Stimulated activated naive B cell treated with anti-CD40 and anti-IgM and Interleukin-4, amounts not matched to agents 10 μg/mL and 1 μg/mL and 100 μg/mL, for 72 hours (primary cell): Measurements from ENCODE around the gene PRMT5.
"Not testable (repeated sequence)": the region's sequence is repeated elsewhere in the genome, so short reads cannot be mapped to it uniquely, and the experiment has no call there.

Experiments
- ATAC-seq, 2 donors: fragments of 150-1000 bp; cut with Tn5 transposase; replicated peaks; 2 replicates each; pipeline ENCODE4 v1.10.0; 2021; ENCODE audit warnings: moderate library complexity in 1 of 2
- DNase-seq: peaks from one replicate; pipeline ENCODE4 v3.0.0; 2021
- H3K27ac Mint-ChIP-seq: one replicate; pipeline ENCODE4 v1.8.0; 2022; ENCODE audit warnings: mild to moderate bottlenecking, mixed read lengths
- H3K27me3 Mint-ChIP-seq, 2 donors: one replicate each; pipeline ENCODE4 v1.8.0; 2022; ENCODE audit warnings: mixed read lengths in 2 of 2
- H3K36me3 Mint-ChIP-seq, 2 donors: one replicate each; pipeline ENCODE4 v1.8.0; 2022; ENCODE audit warnings: mixed read lengths in 2 of 2, mild to moderate bottlenecking in 1 of 2
- H3K4me1 Mint-ChIP-seq, 2 donors: one replicate each; pipeline ENCODE4 v1.8.0; 2022; ENCODE audit warnings: mixed read lengths in 2 of 2, mild to moderate bottlenecking in 1 of 2
- H3K4me3 Mint-ChIP-seq, 2 donors: one replicate each; pipeline ENCODE4 v1.8.0; 2022; ENCODE audit warnings: mild to moderate bottlenecking in 2 of 2, mixed read lengths in 2 of 2, moderate library complexity in 1 of 2
- H3K9me3 Mint-ChIP-seq, 2 donors: one replicate each; pipeline ENCODE4 v1.8.0; 2022; ENCODE audit warnings: mixed read lengths in 2 of 2, mild to moderate bottlenecking in 1 of 2

PRMT5 gene

GRCh38 chr14:22920697-22921096 is 8.5 kb downstream of the PRMT5 start:
- peaks cover 47 to 53% of the 10 kb centered on the region in 2 donors for H3K36me3 Mint-ChIP-seq

GRCh38 chr14:22919601-22919921 is 9.6 kb downstream of the PRMT5 start:
- Mint-ChIP-seq H3K36me3 (peaks cover 43 to 49% of the 10 kb centered on the region in 2 donors), H3K9me3 (no peaks in the 10 kb centered on the region), H3K4me1 (peaks cover 16 to 51% of the 10 kb centered on the region in 2 donors), H3K4me3 (peak overlapping the region; percentile 96 to 99), H3K27ac (peak overlapping the region; percentile 100), H3K27me3 (no peaks in the 10 kb centered on the region)
- ATAC-seq (peak; percentile 2), DNase-seq (no peak)

More at GRCh38 chr14:22920697-22921096, 8.5 kb downstream of the PRMT5 start:
- Mint-ChIP-seq H3K4me3 (no peak overlapping the region), H3K9me3 (no peaks in the 10 kb centered on the region), H3K27me3 (no peaks in the 10 kb centered on the region), H3K4me1 (peaks cover 16 to 43% of the 10 kb centered on the region in 2 donors), H3K27ac (peak overlapping the region; percentile 51)
- DNase-seq, result no peak
- ATAC-seq, result no peak

- H3K4me1 Mint-ChIP-seq, result peaks cover 16 to 46% of the 10 kb centered on the region in 2 donors
- H3K9me3 Mint-ChIP-seq, result no peaks in the 10 kb centered on the region
- H3K36me3 Mint-ChIP-seq, result peaks cover 38 to 43% of the 10 kb centered on the region in 2 donors
- ATAC-seq (peak; percentile 91 to 95), DNase-seq (peak; percentile 99)
- peak within 1 kb of the TSS; percentile 100 for H3K27ac Mint-ChIP-seq
- H3K4me3 Mint-ChIP-seq, result peak within 1 kb of the TSS; percentile 96 to 99
- no peaks in the 10 kb centered on the region for H3K27me3 Mint-ChIP-seq
Measured at GRCh38 chr14:22918804-22919600, 10.2 kb downstream of the PRMT5 start, which contains the start of gene RBM23. Gene RBM23 (minus strand): TSS chr14:22919149.

- no peaks in the 10 kb centered on the region for H3K27me3 Mint-ChIP-seq
- no peaks in the 10 kb centered on the region for H3K9me3 Mint-ChIP-seq
- H3K4me1 Mint-ChIP-seq, result peaks cover 19 to 62% of the 10 kb centered on the region in 2 donors
- H3K4me3 Mint-ChIP-seq, result no peak overlapping the region
- H3K36me3 Mint-ChIP-seq, result peaks cover 28 to 30% of the 10 kb centered on the region in 2 donors
- no peak for DNase-seq
- H3K27ac Mint-ChIP-seq, result no peak overlapping the region
- ATAC-seq, result no peak
Measured at GRCh38 chr14:22915886-22916521, 13.2 kb downstream of the PRMT5 start.

- not testable (repeated sequence) for ATAC-seq, H3K9me3 Mint-ChIP-seq, DNase-seq, H3K27ac Mint-ChIP-seq, H3K27me3 Mint-ChIP-seq, H3K4me3 Mint-ChIP-seq
- peaks cover 18 to 55% of the 10 kb centered on the region in 2 donors for H3K4me1 Mint-ChIP-seq
- peaks cover 25 to 33% of the 10 kb centered on the region in 2 donors for H3K36me3 Mint-ChIP-seq
Measured at GRCh38 chr14:22914836-22915235, 14.3 kb downstream of the PRMT5 start.

GRCh38 chr14:22910916-22911315 is 18.3 kb downstream of the PRMT5 start:
- Mint-ChIP-seq H3K4me1 (peaks cover 11 to 35% of the 10 kb centered on the region in 2 donors), H3K9me3 (no peaks in the 10 kb centered on the region), H3K27me3 (no peaks in the 10 kb centered on the region), H3K36me3 (peaks cover 25 to 32% of the 10 kb centered on the region in 2 donors), H3K27ac (no peak overlapping the region), H3K4me3 (no peak overlapping the region)
- DNase-seq (no peak), ATAC-seq (no peak)

GRCh38 chr14:22908601-22909000 is 20.6 kb downstream of the PRMT5 start:
- peaks cover 11 to 26% of the 10 kb centered on the region in 2 donors for H3K4me1 Mint-ChIP-seq
- peaks cover 41 to 42% of the 10 kb centered on the region in 2 donors for H3K36me3 Mint-ChIP-seq
- no peaks in the 10 kb centered on the region for H3K27me3 Mint-ChIP-seq
- ATAC-seq (no peak), DNase-seq (no peak)
- H3K4me3 Mint-ChIP-seq, result no peak overlapping the region
- no peak overlapping the region for H3K27ac Mint-ChIP-seq
- H3K9me3 Mint-ChIP-seq, result no peaks in the 10 kb centered on the region

- Mint-ChIP-seq H3K36me3 (peaks cover 38 to 40% of the 10 kb centered on the region in 2 donors), H3K9me3 (no peaks in the 10 kb centered on the region), H3K4me3 (no peak overlapping the region), H3K27ac (no peak overlapping the region), H3K4me1 (peaks cover 9 to 20% of the 10 kb centered on the region in 2 donors), H3K27me3 (no peaks in the 10 kb centered on the region)
- DNase-seq, result no peak
- ATAC-seq, result no peak
Measured at GRCh38 chr14:22907429-22907828, 21.7 kb downstream of the PRMT5 start.

- Mint-ChIP-seq H3K4me3 (no peak overlapping the region), H3K4me1 (peaks cover 4 to 7% of the 10 kb centered on the region in 2 donors), H3K36me3 (peaks cover 43% of the 10 kb centered on the region in 2 donors), H3K27ac (no peak overlapping the region), H3K27me3 (no peaks in the 10 kb centered on the region), H3K9me3 (no peaks in the 10 kb centered on the region)
- ATAC-seq (no peak), DNase-seq (no peak)
Measured at GRCh38 chr14:22906073-22906472, 23.1 kb downstream of the PRMT5 start.

GRCh38 chr14:22905627-22906026 is 23.5 kb downstream of the PRMT5 start:
- no peak overlapping the region for H3K27ac Mint-ChIP-seq
- H3K4me1 Mint-ChIP-seq, result peaks cover 6 to 11% of the 10 kb centered on the region in 2 donors
- H3K4me3 Mint-ChIP-seq, result no peak overlapping the region
- H3K27me3 Mint-ChIP-seq, result no peaks in the 10 kb centered on the region
- no peaks in the 10 kb centered on the region for H3K9me3 Mint-ChIP-seq
- no peak for DNase-seq
- peaks cover 45 to 46% of the 10 kb centered on the region in 2 donors for H3K36me3 Mint-ChIP-seq
- ATAC-seq, result no peak

- peaks cover 3 to 10% of the 10 kb centered on the region in 2 donors for H3K4me1 Mint-ChIP-seq
- H3K4me3 Mint-ChIP-seq, result no peak overlapping the region
- H3K9me3 Mint-ChIP-seq, result no peaks in the 10 kb centered on the region
- no peak for DNase-seq
- no peaks in the 10 kb centered on the region for H3K27me3 Mint-ChIP-seq
- no peak overlapping the region for H3K27ac Mint-ChIP-seq
- ATAC-seq, result no peak
- H3K36me3 Mint-ChIP-seq, result peaks cover 35 to 37% of the 10 kb centered on the region in 2 donors
Measured at GRCh38 chr14:22903742-22904087, 25.5 kb downstream of the PRMT5 start.

GRCh38 chr14:22901799-22902198 is 27.4 kb downstream of the PRMT5 start:
- peaks cover 39 to 44% of the 10 kb centered on the region in 2 donors for H3K36me3 Mint-ChIP-seq
- no peak for DNase-seq
- no peak for ATAC-seq
- H3K4me3 Mint-ChIP-seq, result no peak overlapping the region
- peaks cover 3 to 10% of the 10 kb centered on the region in 2 donors for H3K4me1 Mint-ChIP-seq
- H3K27me3 Mint-ChIP-seq, result no peaks in the 10 kb centered on the region
- peak overlapping the region; percentile 16 for H3K27ac Mint-ChIP-seq
- no peaks in the 10 kb centered on the region for H3K9me3 Mint-ChIP-seq

- Mint-ChIP-seq H3K9me3 (no peaks in the 10 kb centered on the region), H3K4me1 (peaks cover 3 to 10% of the 10 kb centered on the region in 2 donors), H3K27me3 (no peaks in the 10 kb centered on the region), H3K27ac (no peak overlapping the region), H3K36me3 (peaks cover 30 to 35% of the 10 kb centered on the region in 2 donors), H3K4me3 (no peak overlapping the region)
- DNase-seq (no peak), ATAC-seq (peak; percentile 82 to 88)
Measured at GRCh38 chr14:22900081-22900799, 28.9 kb downstream of the PRMT5 start.

- H3K4me3 Mint-ChIP-seq, result no peak overlapping the region
- no peak for DNase-seq
- no peaks in the 10 kb centered on the region for H3K27me3 Mint-ChIP-seq
- peak overlapping the region; percentile 1 for H3K27ac Mint-ChIP-seq
- H3K4me1 Mint-ChIP-seq, result peaks cover 3 to 10% of the 10 kb centered on the region in 2 donors
- no peaks in the 10 kb centered on the region for H3K9me3 Mint-ChIP-seq
- ATAC-seq, result no peak
- H3K36me3 Mint-ChIP-seq, result peaks cover 24 to 31% of the 10 kb centered on the region in 2 donors
Measured at GRCh38 chr14:22898302-22899090, 30.7 kb downstream of the PRMT5 start.
